ENCODE data around the gene VPS26A.
"Not testable (repeated sequence)": the region's sequence is repeated elsewhere in the genome, so short reads cannot be mapped to it uniquely, and the experiment has no call there.

VPS26A gene

DNA sequence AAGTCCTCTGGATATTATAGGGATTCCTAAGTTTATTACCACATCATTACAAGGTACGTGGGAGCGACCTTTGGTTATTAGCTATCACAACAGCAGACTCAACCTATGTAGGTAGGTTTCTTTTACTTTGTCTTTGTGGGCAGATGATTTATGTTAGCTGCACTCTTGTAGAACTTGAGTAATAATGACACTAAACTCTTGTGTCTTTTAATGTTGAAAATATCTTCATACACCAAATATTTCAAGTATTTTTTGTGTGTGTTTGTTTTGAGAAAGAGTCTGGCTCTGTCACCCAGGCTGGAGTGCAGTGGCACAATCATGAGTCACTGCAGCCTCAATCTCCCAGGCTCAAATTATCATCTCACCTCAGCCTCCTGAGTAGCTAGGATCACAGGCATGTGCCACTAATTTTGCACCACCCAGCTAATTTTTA, 36.8 kb downstream of the VPS26A start:
- H4K20me1 ChIP-seq (ENCODE audit: insufficient read depth, low read length): no peaks in the 10 kb centered on the region
- H3K4me1 ChIP-seq (ENCODE audit: insufficient read depth, low read length, severe bottlenecking): no peaks in the 10 kb centered on the region
- no peak overlapping the region for H3K27ac ChIP-seq (ENCODE audit: low read depth, low read length, poor library complexity, severe bottlenecking)
- no peak overlapping the region for H3K9ac ChIP-seq (ENCODE audit: low read length)
- no peaks in the 10 kb centered on the region for H3K79me2 ChIP-seq (ENCODE audit: insufficient read depth, low read length)
- peaks cover 29% of the 10 kb centered on the region for H3K36me3 ChIP-seq (ENCODE audit: insufficient read depth, low read length)
- H3K9me3 ChIP-seq (ENCODE audit: low read length): no peaks in the 10 kb centered on the region
- no peak overlapping the region for H2AFZ ChIP-seq (ENCODE audit: low read length)
- H3K27me3 ChIP-seq (ENCODE audit: insufficient read depth, low read length): no peaks in the 10 kb centered on the region
- no peak for TF ChIP-seq CTCF (IDR thresholded peaks at IDR 0.05; ENCODE audit: low read length)
- TF ChIP-seq EZH2 (IDR thresholded peaks at IDR 0.05; ENCODE audit: borderline replicate concordance, low read length): no peak
- H3K4me3 ChIP-seq (ENCODE audit: low read depth, low read length, poor library complexity, severe bottlenecking): no peak overlapping the region
- no peaks in the 10 kb centered on the region for H3K9me2 ChIP-seq (ENCODE audit: low read depth, low read length)
- H3K4me2 ChIP-seq (ENCODE audit: low read length): no peak overlapping the region
- no peaks in the 10 kb centered on the region for H3F3A ChIP-seq (ENCODE audit: insufficient read depth, low read length)

DNA sequence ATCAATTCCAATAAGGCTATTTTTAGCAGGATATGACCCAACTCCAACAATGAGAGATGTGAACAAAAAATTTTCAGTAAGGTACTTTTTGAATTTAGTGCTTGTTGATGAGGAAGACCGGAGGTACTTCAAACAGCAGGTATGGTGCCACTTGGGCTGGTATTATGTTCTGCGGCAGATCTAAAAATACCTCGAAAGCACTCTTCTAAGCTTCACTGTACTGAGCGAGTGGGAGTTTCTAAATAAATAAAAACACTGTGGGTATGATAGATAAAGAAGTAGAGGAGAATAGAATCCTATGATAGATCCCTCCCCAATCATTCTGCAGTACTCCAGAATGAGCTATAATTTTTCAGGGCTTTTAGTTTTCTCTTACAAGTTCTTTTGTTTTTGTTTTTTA, 44.5 kb downstream of the VPS26A start:
- Histone ChIP-seq H3F3A (ENCODE audit: insufficient read depth, low read length) (no peaks in the 10 kb centered on the region; the same call in 1 of the 2 replicates), H3K4me3 (ENCODE audit: low read depth, low read length, poor library complexity, severe bottlenecking) (no peak overlapping the region), H3K9ac (ENCODE audit: low read length) (no peak overlapping the region), H3K79me2 (ENCODE audit: insufficient read depth, low read length) (no peaks in the 10 kb centered on the region; the same call in 1 of the 2 replicates), H3K9me2 (ENCODE audit: low read depth, low read length) (no peaks in the 10 kb centered on the region), H3K4me1 (ENCODE audit: insufficient read depth, low read length, severe bottlenecking) (no peaks in the 10 kb centered on the region), H3K27me3 (ENCODE audit: insufficient read depth, low read length) (no peaks in the 10 kb centered on the region), H2AFZ (ENCODE audit: low read length) (no peak overlapping the region), H3K4me2 (ENCODE audit: low read length) (no peak overlapping the region), H3K9me3 (ENCODE audit: low read length) (no peaks in the 10 kb centered on the region), H3K27ac (ENCODE audit: low read depth, low read length, poor library complexity, severe bottlenecking) (no peak overlapping the region), H4K20me1 (ENCODE audit: insufficient read depth, low read length) (no peaks in the 10 kb centered on the region), H3K36me3 (ENCODE audit: insufficient read depth, low read length) (peaks cover 48% of the 10 kb centered on the region)
- TF ChIP-seq EZH2 (IDR thresholded peaks at IDR 0.05; ENCODE audit: borderline replicate concordance, low read length): no peak
- TF ChIP-seq CTCF (IDR thresholded peaks at IDR 0.05; ENCODE audit: low read length): no peak

DNA sequence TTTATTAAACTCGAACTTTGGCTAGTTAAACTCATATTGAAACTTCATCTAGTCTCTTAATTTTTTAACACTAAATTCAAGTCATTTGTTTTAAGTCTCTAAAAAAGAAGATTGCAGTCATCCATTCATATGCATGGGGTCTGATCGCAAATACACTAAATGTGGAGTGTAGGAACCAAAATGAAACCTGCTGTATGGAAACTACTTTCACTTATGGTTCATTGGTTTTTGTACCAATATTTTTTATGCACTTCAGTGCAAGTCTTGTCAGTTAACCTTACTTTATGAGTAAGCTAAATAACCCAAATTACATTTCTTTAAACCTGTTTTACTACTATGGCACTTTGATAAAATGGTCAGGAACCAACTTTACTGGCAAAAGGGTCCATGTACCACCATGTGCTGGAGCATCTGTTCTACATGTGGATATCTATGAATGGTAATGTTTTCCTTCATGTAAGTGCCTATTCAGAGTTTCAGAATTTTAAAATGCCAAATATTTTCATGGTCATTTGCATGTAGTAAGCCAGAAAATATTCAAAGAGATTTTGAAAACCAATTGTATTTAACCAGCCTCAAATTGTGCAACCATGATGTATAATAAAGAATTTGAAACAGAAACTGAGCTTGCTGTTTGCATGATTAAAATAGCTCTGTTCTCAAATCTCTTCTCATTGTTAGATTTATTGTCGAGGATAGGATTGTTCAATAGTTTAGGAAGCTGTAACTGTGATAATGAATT, 48.4 kb downstream of the VPS26A start:
- TF ChIP-seq CTCF (IDR thresholded peaks at IDR 0.05; ENCODE audit: low read length) (no peak), EZH2 (IDR thresholded peaks at IDR 0.05; ENCODE audit: borderline replicate concordance, low read length) (no peak)
- Histone ChIP-seq H3K9me3 (ENCODE audit: low read length) (no peaks in the 10 kb centered on the region), H3K9me2 (ENCODE audit: low read depth, low read length) (no peaks in the 10 kb centered on the region), H3K27me3 (ENCODE audit: insufficient read depth, low read length) (no peaks in the 10 kb centered on the region), H3K4me2 (ENCODE audit: low read length) (no peak overlapping the region), H3K9ac (ENCODE audit: low read length) (no peak overlapping the region), H3K79me2 (ENCODE audit: insufficient read depth, low read length) (no peaks in the 10 kb centered on the region; the same call in 1 of the 2 replicates), H4K20me1 (ENCODE audit: insufficient read depth, low read length) (no peaks in the 10 kb centered on the region), H3K36me3 (ENCODE audit: insufficient read depth, low read length) (peaks cover 34% of the 10 kb centered on the region; the same call in 1 of the 2 replicates), H2AFZ (ENCODE audit: low read length) (no peak overlapping the region), H3K4me3 (ENCODE audit: low read depth, low read length, poor library complexity, severe bottlenecking) (no peak overlapping the region), H3K27ac (ENCODE audit: low read depth, low read length, poor library complexity, severe bottlenecking) (no peak overlapping the region), H3F3A (ENCODE audit: insufficient read depth, low read length) (no peaks in the 10 kb centered on the region; the same call in none of the 2 replicates), H3K4me1 (ENCODE audit: insufficient read depth, low read length, severe bottlenecking) (no peaks in the 10 kb centered on the region)

GRCh38 chr10:69175326-69175725, 51.3 kb downstream of the VPS26A start:
- not testable (repeated sequence) for H3K4me2 ChIP-seq (ENCODE audit: low read length); H3K9me2 ChIP-seq (ENCODE audit: low read depth, low read length); H3K79me2 ChIP-seq (ENCODE audit: insufficient read depth, low read length); H3K4me3 ChIP-seq (ENCODE audit: low read depth, low read length, poor library complexity, severe bottlenecking); H3K27ac ChIP-seq (ENCODE audit: low read depth, low read length, poor library complexity, severe bottlenecking); H2AFZ ChIP-seq (ENCODE audit: low read length); H4K20me1 ChIP-seq (ENCODE audit: insufficient read depth, low read length); H3F3A ChIP-seq (ENCODE audit: insufficient read depth, low read length); H3K4me1 ChIP-seq (ENCODE audit: insufficient read depth, low read length, severe bottlenecking); H3K9ac ChIP-seq (ENCODE audit: low read length); H3K9me3 ChIP-seq (ENCODE audit: low read length); H3K27me3 ChIP-seq (ENCODE audit: insufficient read depth, low read length)
- peaks cover 21% of the 10 kb centered on the region; the same call in 1 of the 2 replicates for H3K36me3 ChIP-seq (ENCODE audit: insufficient read depth, low read length)

All from OCI-LY1 (cell line).